ENCODE data around the gene PCSK6. TPM values are rescaled to one million over a fixed set of nuclear protein-coding genes. Genes with fewer than 3 reads are reported as not detected.

PCSK6 gene
- total RNA-seq, 1 experiment from 2014 or later, result 69.5 TPM

DNA sequence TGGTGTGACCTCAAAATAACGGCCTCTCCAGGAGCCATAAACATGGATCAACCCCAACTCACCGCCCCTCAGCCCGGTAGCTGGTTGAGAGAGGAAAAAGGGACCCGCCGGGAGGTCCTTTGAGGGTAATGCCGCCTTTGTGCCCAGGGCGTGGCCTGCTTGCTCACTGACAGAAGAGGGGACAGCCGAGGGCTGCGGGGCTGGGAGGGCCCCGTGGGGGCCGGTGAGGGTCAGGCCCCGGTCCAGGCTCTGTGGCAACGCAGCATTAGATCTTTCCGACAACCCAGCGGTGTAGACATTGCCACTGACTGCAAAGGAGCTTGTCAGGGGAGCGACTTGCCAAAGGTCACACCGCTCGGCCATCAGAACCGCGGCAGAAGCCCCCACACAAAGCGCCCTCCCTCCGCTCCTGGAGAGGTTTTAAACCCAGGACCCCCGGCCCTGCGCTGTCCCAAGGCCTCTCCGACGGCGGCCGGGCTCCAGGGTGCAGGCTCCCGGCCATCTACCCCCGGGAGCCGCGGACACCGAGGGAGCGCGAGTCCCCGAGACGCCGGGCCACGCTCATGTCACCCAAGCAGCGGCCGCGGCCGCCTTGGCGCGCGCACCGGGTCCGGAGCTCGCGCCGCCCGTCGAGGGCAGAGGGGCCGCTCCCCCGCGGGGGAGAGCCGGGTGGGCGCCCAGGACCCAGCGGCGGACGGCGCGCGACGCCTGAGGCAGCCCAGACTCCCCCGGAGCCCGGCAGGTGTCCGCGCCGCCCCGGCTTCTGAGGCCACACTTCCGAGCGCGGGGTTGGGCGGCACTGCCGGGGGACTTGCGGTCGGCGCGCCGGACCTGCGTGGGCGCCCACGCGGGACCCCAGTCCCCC lies 975 bp downstream of the PCSK6 start:
- no TSS peak for BruUV-seq (replicated peaks)
- peak in 1 of 2 experiments; percentile 26 for DNase-seq
- H3K4me1 Mint-ChIP-seq (ENCODE audit: low read depth, unreplicated experiment), result peaks cover 15% of the 10 kb centered on the region
- no peaks in the 10 kb centered on the region; the same call in 1 of the 2 replicates for H3K9me3 ChIP-seq
- peaks cover 52% of the 10 kb centered on the region for H3K36me3 Mint-ChIP-seq (ENCODE audit: insufficient read depth, unreplicated experiment)
- peak overlapping the region; percentile 65 for H3K4me3 Mint-ChIP-seq (ENCODE audit: unreplicated experiment)
- peak overlapping the region; percentile 69 for H3K4me3 ChIP-seq (ENCODE audit: low read depth, low read length)
- POLR2A ChIA-PET, result interaction anchor here (0.6 kb wide), 2 partner anchors 39 to 55 kb away, joined by 5 to 7 read pairs; no protein-coding TSS in a partner anchor
- CTCF ChIA-PET, result interaction anchor here (1.5 kb wide), 1 partner anchor 49 kb away, joined by 7 read pairs; no protein-coding TSS in a partner anchor
- peaks cover 3% of the 10 kb centered on the region for H3K4me1 ChIP-seq
- H3K36me3 ChIP-seq (ENCODE audit: control insufficient read depth, insufficient read depth, low read length), result no peaks in the 10 kb centered on the region
- H3K27me3 ChIP-seq (replicated peaks; ENCODE audit: control insufficient read depth, insufficient read depth, low read length), result no peaks in the 10 kb centered on the region
- H3K27ac Mint-ChIP-seq (ENCODE audit: unreplicated experiment), result no peak overlapping the region
- TF ChIP-seq, protein P1, sequence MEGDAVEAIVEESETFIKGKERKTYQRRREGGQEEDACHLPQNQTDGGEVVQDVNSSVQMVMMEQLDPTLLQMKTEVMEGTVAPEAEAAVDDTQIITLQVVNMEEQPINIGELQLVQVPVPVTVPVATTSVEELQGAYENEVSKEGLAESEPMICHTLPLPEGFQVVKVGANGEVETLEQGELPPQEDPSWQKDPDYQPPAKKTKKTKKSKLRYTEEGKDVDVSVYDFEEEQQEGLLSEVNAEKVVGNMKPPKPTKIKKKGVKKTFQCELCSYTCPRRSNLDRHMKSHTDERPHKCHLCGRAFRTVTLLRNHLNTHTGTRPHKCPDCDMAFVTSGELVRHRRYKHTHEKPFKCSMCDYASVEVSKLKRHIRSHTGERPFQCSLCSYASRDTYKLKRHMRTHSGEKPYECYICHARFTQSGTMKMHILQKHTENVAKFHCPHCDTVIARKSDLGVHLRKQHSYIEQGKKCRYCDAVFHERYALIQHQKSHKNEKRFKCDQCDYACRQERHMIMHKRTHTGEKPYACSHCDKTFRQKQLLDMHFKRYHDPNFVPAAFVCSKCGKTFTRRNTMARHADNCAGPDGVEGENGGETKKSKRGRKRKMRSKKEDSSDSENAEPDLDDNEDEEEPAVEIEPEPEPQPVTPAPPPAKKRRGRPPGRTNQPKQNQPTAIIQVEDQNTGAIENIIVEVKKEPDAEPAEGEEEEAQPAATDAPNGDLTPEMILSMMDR (IDR thresholded peaks at IDR 0.05; ENCODE audit: insufficient read depth in 1 of 2, low read depth in 1 of 2, low read length in 1 of 2, severe bottlenecking in 1 of 2, unreplicated experiment in 1 of 2), result no peak
- intact Hi-C loops (cut with micrococcal nuclease; ENCODE audit: unreplicated experiment), result loop anchor here (2.0 to 5.0 kb wide), 2 partner anchors 50 to 154 kb away; no protein-coding TSS in a partner anchor
- H3K9me3 Mint-ChIP-seq (ENCODE audit: unreplicated experiment), result peaks cover 7% of the 10 kb centered on the region
- H3K27me3 Mint-ChIP-seq (ENCODE audit: insufficient read depth, unreplicated experiment), result peaks cover 3% of the 10 kb centered on the region

DNA sequence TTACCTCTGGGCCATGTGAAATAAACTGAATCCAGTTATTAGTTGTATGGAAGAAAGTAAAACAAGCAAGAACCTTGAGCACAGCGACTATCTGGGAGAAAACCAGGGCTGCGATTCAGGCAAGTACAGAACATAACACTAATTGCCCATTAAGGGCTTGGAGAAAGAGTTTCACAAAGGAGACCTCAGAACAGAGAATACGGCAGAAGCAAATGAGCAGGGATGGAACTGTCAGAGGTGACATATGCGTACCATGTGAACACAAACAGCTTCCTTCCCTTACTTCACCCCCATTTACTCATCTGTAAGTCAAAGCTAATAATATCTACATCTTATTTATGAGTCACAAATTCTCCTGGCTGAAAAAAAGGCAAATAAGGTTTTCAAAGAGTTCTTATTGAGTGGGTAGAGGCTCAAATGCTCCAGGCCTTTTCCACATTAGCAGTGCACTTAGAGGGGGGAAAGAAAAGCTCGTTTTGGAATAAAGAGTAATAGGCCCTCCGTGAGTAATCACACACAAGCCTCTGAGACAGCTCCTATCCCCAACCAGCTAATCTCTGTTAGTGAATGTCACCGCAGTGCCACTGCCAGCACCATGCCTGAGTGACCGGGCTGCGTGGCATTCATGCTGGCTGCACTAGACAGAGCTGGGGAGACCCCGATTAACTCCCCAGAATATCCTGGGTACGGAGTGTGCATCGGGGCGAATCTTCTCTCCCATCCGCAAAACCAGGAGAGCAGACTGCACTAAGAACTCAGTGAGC lies 2.6 kb downstream of the PCSK6 start:
- no peaks in the 10 kb centered on the region for H3K9me3 Mint-ChIP-seq (ENCODE audit: unreplicated experiment)
- no peak overlapping the region for H3K27ac Mint-ChIP-seq (ENCODE audit: unreplicated experiment)
- no TSS peak for BruUV-seq (replicated peaks)
- intact Hi-C loops (cut with micrococcal nuclease; ENCODE audit: unreplicated experiment), result loop anchor here (5.0 kb wide), 1 partner anchor 155 kb away; no protein-coding TSS in a partner anchor
- peaks cover 11% of the 10 kb centered on the region for H3K4me1 ChIP-seq
- H3K9me3 ChIP-seq, result no peaks in the 10 kb centered on the region
- POLR2A ChIA-PET, result no interaction called here
- H3K4me3 ChIP-seq (ENCODE audit: low read depth, low read length), result no peak overlapping the region
- CTCF ChIA-PET, result no interaction called here
- DNase-seq, result no peak
- no peaks in the 10 kb centered on the region for H3K36me3 ChIP-seq (ENCODE audit: control insufficient read depth, insufficient read depth, low read length)
- H3K4me1 Mint-ChIP-seq (ENCODE audit: low read depth, unreplicated experiment), result peaks cover 15% of the 10 kb centered on the region
- peaks cover 44% of the 10 kb centered on the region for H3K36me3 Mint-ChIP-seq (ENCODE audit: insufficient read depth, unreplicated experiment)
- TF ChIP-seq, protein P1 (IDR thresholded peaks at IDR 0.05; ENCODE audit: insufficient read depth in 1 of 2, low read depth in 1 of 2, low read length in 1 of 2, severe bottlenecking in 1 of 2, unreplicated experiment in 1 of 2), result no peak
- H3K27me3 Mint-ChIP-seq (ENCODE audit: insufficient read depth, unreplicated experiment), result no peaks in the 10 kb centered on the region
- H3K27me3 ChIP-seq (replicated peaks; ENCODE audit: control insufficient read depth, insufficient read depth, low read length), result no peaks in the 10 kb centered on the region
- H3K4me3 Mint-ChIP-seq (ENCODE audit: unreplicated experiment), result peak overlapping the region; percentile 25

DNA sequence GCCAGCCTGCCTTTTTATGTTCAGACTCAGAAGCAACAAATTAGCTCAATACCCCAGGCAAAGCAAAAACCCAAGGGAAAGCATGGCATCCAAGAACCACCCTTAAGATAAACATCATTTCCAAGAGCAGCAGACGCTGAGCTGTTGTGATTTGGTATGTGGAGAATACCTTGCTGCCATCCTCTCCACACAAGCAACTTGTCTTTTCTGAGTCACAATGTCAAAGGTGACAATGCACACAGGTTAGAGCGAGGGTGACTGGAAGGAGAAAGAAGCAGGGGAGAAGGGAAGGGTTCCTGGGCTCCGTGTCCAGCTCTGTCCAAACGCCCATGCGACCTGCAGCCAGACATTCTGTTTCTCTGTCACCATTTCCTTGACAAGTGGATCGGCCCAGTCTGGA lies 6.0 kb downstream of the PCSK6 start:
- TF ChIP-seq, protein P1 (IDR thresholded peaks at IDR 0.05; ENCODE audit: insufficient read depth in 1 of 2, low read depth in 1 of 2, low read length in 1 of 2, severe bottlenecking in 1 of 2, unreplicated experiment in 1 of 2), result no peak
- Mint-ChIP-seq H3K27ac (ENCODE audit: unreplicated experiment) (no peak overlapping the region), H3K4me3 (ENCODE audit: unreplicated experiment) (no peak overlapping the region), H3K4me1 (ENCODE audit: low read depth, unreplicated experiment) (peaks cover 45% of the 10 kb centered on the region), H3K36me3 (ENCODE audit: insufficient read depth, unreplicated experiment) (peaks cover 61% of the 10 kb centered on the region), H3K9me3 (ENCODE audit: unreplicated experiment) (no peaks in the 10 kb centered on the region), H3K27me3 (ENCODE audit: insufficient read depth, unreplicated experiment) (no peaks in the 10 kb centered on the region)
- ChIA-PET POLR2A (no interaction called here), CTCF (interaction anchor here (1.2 kb wide), 1 partner anchor 158 kb away, joined by 3 read pairs; no protein-coding TSS in a partner anchor)
- Histone ChIP-seq H3K27me3 (replicated peaks; ENCODE audit: control insufficient read depth, insufficient read depth, low read length) (no peaks in the 10 kb centered on the region), H3K4me1 (peaks cover 42% of the 10 kb centered on the region), H3K9me3 (no peaks in the 10 kb centered on the region), H3K4me3 (ENCODE audit: low read depth, low read length) (no peak overlapping the region), H3K36me3 (ENCODE audit: control insufficient read depth, insufficient read depth, low read length) (no peaks in the 10 kb centered on the region)
- intact Hi-C loops (cut with micrococcal nuclease; ENCODE audit: unreplicated experiment), result no loop called here
- DNase-seq, result no peak
- BruUV-seq (replicated peaks), result no TSS peak

Measured in Caco-2 (cell line).